Kidney (tissue), 14 donors: Measurements from ENCODE around the gene MIS18BP1. TPM values are rescaled to one million over a fixed set of nuclear protein-coding genes. Genes with fewer than 3 reads are reported as not detected.

Source experiments
- DNase-seq, 5 donors: peaks; one replicate each; pipeline ENCODE4 v3.0.0-alpha.2; 2013 to 2020
- FAIRE-seq: peaks from 2 replicates; lab custom pipeline; 2012; peaks lifted over from hg19 to GRCh38; lab: Jason Lieb, UNC
- H3K27ac ChIP-seq, 2 donors: one replicate each; pipeline ENCODE4 v1.7.0; 2013; ENCODE audit warnings: low read depth in 2 of 2, low read length in 2 of 2, inconsistent platforms in 1 of 2
- H3K27me3 ChIP-seq: one replicate; pipeline ENCODE4 v1.7.1; 2013; ENCODE audit warnings: low read length, inconsistent platforms; ENCODE audit not compliant: control insufficient read depth, insufficient read depth
- H3K36me3 ChIP-seq, 3 donors: one replicate each; pipeline versions ENCODE4 v1.7.0 to v1.7.1; 2013; ENCODE audit warnings: low read length in 3 of 3, control low read depth in 1 of 3, inconsistent platforms in 1 of 3; ENCODE audit not compliant: insufficient read depth in 3 of 3, control insufficient read depth in 2 of 3
- H3K4me1 ChIP-seq, 3 donors: one replicate each; pipeline versions ENCODE4 v1.7.0 to v1.7.1; 2013; ENCODE audit warnings: low read length in 3 of 3, inconsistent platforms in 1 of 3, low read depth in 1 of 3; ENCODE audit not compliant: control insufficient read depth in 2 of 3, insufficient read depth in 2 of 3
- H3K4me3 ChIP-seq, 3 donors: one replicate each; pipeline versions ENCODE4 v1.7.0 to v1.8.1; 2013; ENCODE audit warnings: low read length in 3 of 3, control low read depth in 1 of 3, inconsistent platforms in 1 of 3
- H3K9ac ChIP-seq, 3 donors: one replicate each; pipeline versions ENCODE4 v1.7.0 to v1.7.1; 2013; ENCODE audit warnings: low read length in 3 of 3, control low read depth in 1 of 3, inconsistent platforms in 1 of 3
- H3K9me3 ChIP-seq, 3 donors: one replicate each; pipeline versions ENCODE4 v1.7.0 to v1.7.1; 2013; ENCODE audit warnings: low read length in 3 of 3, control low read depth in 1 of 3, inconsistent platforms in 1 of 3; ENCODE audit not compliant: control insufficient read depth in 2 of 3, insufficient read depth in 1 of 3
- intact Hi-C: fragments of 100-400 bp; cut with DNase I; formaldehyde crosslinking; loops from one replicate; pipeline ENCODE4 v1.11.1; 2022
- polyA plus RNA-seq: library from polyadenylated mRNA; stranded (reverse); fragments of 350-450 nt; fragmentation: Illumina TruSeq; extraction: RNeasy Lipid Tissue Mini Kit (QIAGEN cat#74804); gene quantifications from one replicate; pipeline ENCODE4 v1.2.3, GENCODE V29; 2014; ENCODE audit warnings: low read depth, low replicate concordance; ENCODE audit not compliant: insufficient read depth
- total RNA-seq: library from RNA; stranded (reverse); fragmentation: NEBNext Ultra II Directional; extraction: Animal tissue kit (Norgen Biotek cat#: 25700); gene quantifications from one replicate; pipeline ENCODE4 v1.2.1, GENCODE V29; 2021
- TF ChIP-seq, protein P1 (sequence below): IDR thresholded peaks from 3 replicates; pipeline ENCODE4 v1.5.1; 2012; ENCODE audit warnings: mild to moderate bottlenecking, moderate library complexity, borderline replicate concordance; ENCODE audit not compliant: insufficient read depth; ENCODE audit errors: extremely low read depth
- donor health status: control.
- donor health status: control.
- donor health status: control.
- donor health status: control.
- donor health status: control.
- donor health status: DM: yes; HTN: yes; CAD: no.
- donor health status: Normal renal cell carcinoma (clear cell type).

MIS18BP1 gene
- total and polyA plus RNA-seq, 2 donors from 2014 or later, result 3.7 to 17.9 TPM

DNA sequence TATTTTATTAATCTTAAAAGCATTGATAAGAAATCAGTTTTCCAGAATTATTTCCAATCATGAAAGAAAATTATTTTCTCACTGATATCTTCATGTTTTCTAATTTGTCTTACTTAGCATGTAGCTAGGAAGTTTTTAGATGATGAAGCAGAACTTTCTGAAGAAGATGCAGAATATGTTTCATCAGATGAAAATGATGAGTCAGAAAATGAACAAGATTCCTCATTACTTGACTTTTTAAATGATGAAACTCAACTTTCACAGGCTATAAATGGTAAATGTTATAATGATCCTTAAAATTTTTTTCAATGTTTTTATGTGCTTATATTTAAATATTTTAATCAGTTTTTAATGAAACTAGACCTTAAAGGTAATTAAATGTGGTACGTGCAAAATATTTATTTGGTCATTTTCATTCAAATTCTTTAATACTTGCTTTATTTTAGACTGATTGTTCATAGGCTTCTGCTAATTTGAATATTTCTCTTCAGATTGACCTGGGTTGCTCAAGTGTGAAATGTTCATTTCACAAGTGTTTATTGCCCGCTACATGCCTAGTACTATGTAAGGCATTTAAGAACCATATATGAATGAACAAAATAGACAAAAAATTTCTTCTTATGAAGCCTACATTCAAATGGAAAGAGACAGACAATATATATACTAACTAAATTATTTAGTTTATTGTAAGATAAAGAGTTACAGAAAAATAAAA, 67.7 kb downstream of the MIS18BP1 start:
- Histone ChIP-seq H3K9me3 (no peaks in the 10 kb centered on the region), H3K4me1 (no peaks in the 10 kb centered on the region), H3K36me3 (no peaks in the 10 kb centered on the region), H3K9ac (no peak overlapping the region), H3K4me3 (no peak overlapping the region), H3K27ac (no peak overlapping the region), H3K27me3 (no peaks in the 10 kb centered on the region)
- TF ChIP-seq, protein P1, sequence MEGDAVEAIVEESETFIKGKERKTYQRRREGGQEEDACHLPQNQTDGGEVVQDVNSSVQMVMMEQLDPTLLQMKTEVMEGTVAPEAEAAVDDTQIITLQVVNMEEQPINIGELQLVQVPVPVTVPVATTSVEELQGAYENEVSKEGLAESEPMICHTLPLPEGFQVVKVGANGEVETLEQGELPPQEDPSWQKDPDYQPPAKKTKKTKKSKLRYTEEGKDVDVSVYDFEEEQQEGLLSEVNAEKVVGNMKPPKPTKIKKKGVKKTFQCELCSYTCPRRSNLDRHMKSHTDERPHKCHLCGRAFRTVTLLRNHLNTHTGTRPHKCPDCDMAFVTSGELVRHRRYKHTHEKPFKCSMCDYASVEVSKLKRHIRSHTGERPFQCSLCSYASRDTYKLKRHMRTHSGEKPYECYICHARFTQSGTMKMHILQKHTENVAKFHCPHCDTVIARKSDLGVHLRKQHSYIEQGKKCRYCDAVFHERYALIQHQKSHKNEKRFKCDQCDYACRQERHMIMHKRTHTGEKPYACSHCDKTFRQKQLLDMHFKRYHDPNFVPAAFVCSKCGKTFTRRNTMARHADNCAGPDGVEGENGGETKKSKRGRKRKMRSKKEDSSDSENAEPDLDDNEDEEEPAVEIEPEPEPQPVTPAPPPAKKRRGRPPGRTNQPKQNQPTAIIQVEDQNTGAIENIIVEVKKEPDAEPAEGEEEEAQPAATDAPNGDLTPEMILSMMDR, result no peak
- DNase-seq, result no peak
- peak; percentile 27 for FAIRE-seq
- intact Hi-C loops, result no loop called here

- Histone ChIP-seq H3K36me3 (no peaks in the 10 kb centered on the region), H3K9me3 (no peaks in the 10 kb centered on the region), H3K4me3 (no peak overlapping the region), H3K4me1 (no peaks in the 10 kb centered on the region), H3K27me3 (no peaks in the 10 kb centered on the region), H3K27ac (no peak overlapping the region), H3K9ac (no peak overlapping the region)
- TF ChIP-seq, protein P1, result no peak
- FAIRE-seq (no peak), DNase-seq (no peak)
- intact Hi-C loops, result no loop called here
Observed at GRCh38 chr14:45181806-45182205, 71.2 kb downstream of the MIS18BP1 start.

GRCh38 chr14:45181329-45181728, 71.7 kb downstream of the MIS18BP1 start:
- intact Hi-C loops, result no loop called here
- H3K9ac ChIP-seq, result no peak overlapping the region
- no peak for FAIRE-seq
- H3K4me1 ChIP-seq, result no peaks in the 10 kb centered on the region
- H3K9me3 ChIP-seq, result no peaks in the 10 kb centered on the region
- no peaks in the 10 kb centered on the region for H3K36me3 ChIP-seq
- no peak for DNase-seq
- no peaks in the 10 kb centered on the region for H3K27me3 ChIP-seq
- H3K27ac ChIP-seq, result no peak overlapping the region
- H3K4me3 ChIP-seq, result no peak overlapping the region
- TF ChIP-seq, protein P1, result no peak

DNA sequence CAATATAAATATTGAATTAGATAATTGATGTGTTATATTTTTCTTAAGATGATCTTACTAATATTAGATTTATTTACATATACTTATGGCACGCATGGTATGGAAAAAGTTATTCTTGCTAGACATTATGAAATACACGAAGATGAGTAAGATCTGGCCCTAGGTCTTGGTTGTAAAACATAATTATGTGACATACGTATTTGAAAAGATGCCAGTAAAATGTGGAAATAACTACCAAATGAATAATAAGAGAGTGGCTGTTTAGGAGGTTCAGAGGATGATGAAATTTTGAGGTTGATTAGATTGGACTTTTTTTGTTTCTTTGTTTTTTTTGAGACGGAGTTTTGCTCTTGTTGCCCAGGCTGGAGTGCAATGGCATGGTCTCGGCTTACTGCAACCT, 75.9 kb downstream of the MIS18BP1 start:
- TF ChIP-seq, protein P1, result no peak
- H3K27me3 ChIP-seq, result no peaks in the 10 kb centered on the region
- no peaks in the 10 kb centered on the region for H3K9me3 ChIP-seq
- DNase-seq (no peak), FAIRE-seq (no peak)
- no peak overlapping the region for H3K9ac ChIP-seq
- intact Hi-C loops, result no loop called here
- H3K36me3 ChIP-seq, result no peaks in the 10 kb centered on the region
- no peak overlapping the region for H3K4me3 ChIP-seq
- H3K27ac ChIP-seq, result no peak overlapping the region
- no peaks in the 10 kb centered on the region for H3K4me1 ChIP-seq
